Neural progenitor cell (in vitro differentiated cells): ENCODE data around the gene SLC25A1. TPM values are rescaled to one million over a fixed set of nuclear protein-coding genes. Genes with fewer than 3 reads are reported as not detected.

Source experiments
- DNase-seq: peaks from one replicate; pipeline ENCODE4 v3.0.0-alpha.2; 2016; ENCODE audit warnings: low spot score
- H2AFZ ChIP-seq: fragments of 200-600 bp; sonication (generic); replicated peaks from 2 replicates; pipeline ENCODE4 v1.6.1; 2016; ENCODE audit warnings: antibody characterized with exemption
- H3F3A ChIP-seq: fragments of 200-600 bp; sonication (generic); 2 replicates; pipeline ENCODE4 v1.6.1; 2016; ENCODE audit warnings: antibody characterized with exemption, low read depth
- H3K27ac ChIP-seq: fragments of 200-600 bp; sonication (generic); 2 replicates; pipeline ENCODE4 v1.5.1; 2016; ENCODE audit warnings: mild to moderate bottlenecking
- H3K27me3 ChIP-seq: fragments of 200-600 bp; sonication (generic); 2 replicates; pipeline ENCODE4 v1.6.1; 2016; ENCODE audit warnings: mild to moderate bottlenecking, moderate library complexity
- H3K36me3 ChIP-seq: fragments of 200-600 bp; sonication (generic); 2 replicates; pipeline ENCODE4 v1.5.1; 2016
- H3K4me1 ChIP-seq: fragments of 200-600 bp; sonication (generic); 2 replicates; pipeline ENCODE4 v1.6.1; 2016; ENCODE audit warnings: mixed run types
- H3K4me2 ChIP-seq: fragments of 200-600 bp; sonication (generic); 2 replicates; pipeline ENCODE4 v1.6.1; 2016
- H3K4me3 ChIP-seq: fragments of 200-600 bp; sonication (generic); 2 replicates; pipeline ENCODE4 v1.5.1; 2016
- H3K79me2 ChIP-seq: fragments of 200-600 bp; sonication (generic); 2 replicates; pipeline ENCODE4 v1.6.1; 2016; ENCODE audit warnings: low read depth
- H3K9ac ChIP-seq: fragments of 200-600 bp; sonication (generic); 2 replicates; pipeline ENCODE4 v1.6.1; 2016
- H3K9me3 ChIP-seq: fragments of 200-600 bp; sonication (generic); 2 replicates; pipeline ENCODE4 v1.5.1; 2016; ENCODE audit warnings: low read depth
- H4K20me1 ChIP-seq: fragments of 200-600 bp; sonication (generic); 2 replicates; pipeline ENCODE4 v1.6.1; 2016; ENCODE audit warnings: low read depth
- H3K27ac Mint-ChIP-seq: 3 replicates; pipeline ENCODE4 v1.8.0; 2021; ENCODE audit warnings: mixed read lengths
- H3K27me3 Mint-ChIP-seq: 2 replicates; pipeline ENCODE4 v1.8.0; 2022; ENCODE audit warnings: low read depth, mild to moderate bottlenecking, inconsistent platforms, moderate library complexity, mixed read lengths; ENCODE audit not compliant: insufficient read depth
- H3K36me3 Mint-ChIP-seq: 3 replicates; pipeline ENCODE4 v1.8.0; 2021; ENCODE audit warnings: mixed read lengths
- H3K4me1 Mint-ChIP-seq: 3 replicates; pipeline ENCODE4 v1.8.0; 2021; ENCODE audit warnings: mixed read lengths
- H3K4me3 Mint-ChIP-seq: 3 replicates; pipeline ENCODE4 v1.8.0; 2021; ENCODE audit warnings: mild to moderate bottlenecking, moderate library complexity, mixed read lengths
- H3K9me3 Mint-ChIP-seq: 3 replicates; pipeline ENCODE4 v1.8.0; 2020; ENCODE audit warnings: mixed read lengths
- CTCF ChIP-seq: fragments of 200-600 bp; sonication (generic); IDR thresholded peaks from 2 replicates; pipeline ENCODE4 v1.5.1; 2017; ENCODE audit warnings: antibody characterized with exemption, mild to moderate bottlenecking
- EZH2 ChIP-seq: fragments of 200-600 bp; sonication (generic); IDR thresholded peaks from 2 replicates; pipeline ENCODE4 v1.6.1; 2017; ENCODE audit warnings: antibody characterized with exemption, mild to moderate bottlenecking, moderate library complexity
- EZH2phosphoT487 ChIP-seq: fragments of 200-600 bp; sonication (generic); IDR thresholded peaks from 2 replicates; pipeline ENCODE4 v1.6.1; 2017; ENCODE audit warnings: antibody characterized with exemption
- total RNA-seq: library from RNA; depleted of rRNA; stranded (reverse); fragments of >200 nt; gene quantifications from 2 replicates; pipeline ENCODE4 v1.2.3, GENCODE V29; 2015; ENCODE audit warnings: low replicate concordance

The SLC25A1 gene
- total RNA-seq, 1 donor from 2014 or later, result 28.6 TPM

- Histone ChIP-seq H3K9ac (no peak overlapping the region), H3K9me3 (no peaks in the 10 kb centered on the region), H3K79me2 (peaks cover 12% of the 10 kb centered on the region), H4K20me1 (peaks cover 7% of the 10 kb centered on the region), H3K4me2 (peak overlapping the region; percentile 98), H3K27me3 (peaks cover 34% of the 10 kb centered on the region), H3K4me1 (peaks cover 6% of the 10 kb centered on the region), H3K36me3 (no peaks in the 10 kb centered on the region), H3F3A (no peaks in the 10 kb centered on the region), H2AFZ (no peak overlapping the region), H3K27ac (no peak overlapping the region), H3K4me3 (peak overlapping the region; percentile 99)
- TF ChIP-seq EZH2, result no peak
- Mint-ChIP-seq H3K9me3 (peaks cover 2% of the 10 kb centered on the region), H3K36me3 (peaks cover 8% of the 10 kb centered on the region), H3K4me1 (peaks cover 13% of the 10 kb centered on the region), H3K27ac (peak overlapping the region; percentile 72), H3K4me3 (peak overlapping the region; percentile 95), H3K27me3 (peaks cover 25% of the 10 kb centered on the region)
- DNase-seq, result no peak
Observed at GRCh38 chr22:19143212-19143611, 35.3 kb downstream of the SLC25A1 start.

GRCh38 chr22:19142394-19142793 lies 36.1 kb downstream of the SLC25A1 start:
- no peaks in the 10 kb centered on the region for H3K36me3 ChIP-seq
- H3F3A ChIP-seq, result no peaks in the 10 kb centered on the region
- H4K20me1 ChIP-seq, result peaks cover 7% of the 10 kb centered on the region
- no peak overlapping the region for H3K4me2 ChIP-seq
- H3K4me1 ChIP-seq, result peaks cover 6% of the 10 kb centered on the region
- H3K27ac ChIP-seq, result no peak overlapping the region
- Mint-ChIP-seq H3K4me3 (peak overlapping the region; percentile 76), H3K36me3 (peaks cover 8% of the 10 kb centered on the region), H3K4me1 (peaks cover 13% of the 10 kb centered on the region), H3K9me3 (peaks cover 2% of the 10 kb centered on the region), H3K27ac (no peak overlapping the region), H3K27me3 (peaks cover 18% of the 10 kb centered on the region)
- DNase-seq, result no peak
- TF ChIP-seq CTCF (no peak), EZH2phosphoT487 (no peak), EZH2 (no peak)
- no peak overlapping the region for H3K9ac ChIP-seq
- peaks cover 12% of the 10 kb centered on the region for H3K79me2 ChIP-seq
- H3K27me3 ChIP-seq, result peaks cover 26% of the 10 kb centered on the region
- H2AFZ ChIP-seq, result no peak overlapping the region
- H3K9me3 ChIP-seq, result no peaks in the 10 kb centered on the region
- no peak overlapping the region for H3K4me3 ChIP-seq

- H3K9me3 Mint-ChIP-seq, result no peaks in the 10 kb centered on the region
- Histone ChIP-seq H3K4me3 (no peak overlapping the region), H3K4me1 (peaks cover 6% of the 10 kb centered on the region), H3K9me3 (no peaks in the 10 kb centered on the region), H3K36me3 (no peaks in the 10 kb centered on the region), H3K4me2 (no peak overlapping the region), H3K79me2 (peaks cover 12% of the 10 kb centered on the region), H3K27ac (no peak overlapping the region), H4K20me1 (peaks cover 7% of the 10 kb centered on the region), H3K27me3 (peaks cover 2% of the 10 kb centered on the region), H2AFZ (no peak overlapping the region), H3F3A (no peaks in the 10 kb centered on the region), H3K9ac (no peak overlapping the region)
- peaks cover 3% of the 10 kb centered on the region for H3K27me3 Mint-ChIP-seq
- H3K36me3 Mint-ChIP-seq, result peaks cover 16% of the 10 kb centered on the region
- no peak overlapping the region for H3K4me3 Mint-ChIP-seq
- peaks cover 13% of the 10 kb centered on the region for H3K4me1 Mint-ChIP-seq
- no peak for DNase-seq
- H3K27ac Mint-ChIP-seq, result no peak overlapping the region
- TF ChIP-seq EZH2 (no peak), EZH2phosphoT487 (no peak), CTCF (no peak)
Observed at GRCh38 chr22:19139974-19140373, 38.6 kb downstream of the SLC25A1 start.

- Histone ChIP-seq H3K79me2 (peaks cover 9% of the 10 kb centered on the region), H3K27ac (no peak overlapping the region), H3K9ac (no peak overlapping the region), H3K36me3 (no peaks in the 10 kb centered on the region), H3K27me3 (no peaks in the 10 kb centered on the region), H3K4me2 (no peak overlapping the region), H3K4me3 (no peak overlapping the region), H3K9me3 (no peaks in the 10 kb centered on the region), H3F3A (no peaks in the 10 kb centered on the region), H2AFZ (no peak overlapping the region), H3K4me1 (peaks cover 6% of the 10 kb centered on the region), H4K20me1 (peaks cover 7% of the 10 kb centered on the region)
- Mint-ChIP-seq H3K27me3 (peaks cover 2% of the 10 kb centered on the region), H3K36me3 (peaks cover 16% of the 10 kb centered on the region), H3K4me1 (peaks cover 6% of the 10 kb centered on the region), H3K27ac (no peak overlapping the region), H3K4me3 (peak overlapping the region; percentile 15), H3K9me3 (no peaks in the 10 kb centered on the region)
- TF ChIP-seq EZH2phosphoT487 (no peak), CTCF (no peak), EZH2 (no peak)
- no peak for DNase-seq
Observed at GRCh38 chr22:19139001-19139356, 39.6 kb downstream of the SLC25A1 start.
